Stromal cell of bone marrow (primary cell): Measurements from ENCODE around the gene GUCY2D.

Experiments
- DNase-seq: peaks from one replicate; pipeline ENCODE4 v3.0.0-alpha.2; 2012; ENCODE audit warnings: low read depth

The GUCY2D gene

GRCh38 chr17:7992516-7992915 is 9.9 kb upstream of the GUCY2D start:
- DNase-seq = no peak

DNA sequence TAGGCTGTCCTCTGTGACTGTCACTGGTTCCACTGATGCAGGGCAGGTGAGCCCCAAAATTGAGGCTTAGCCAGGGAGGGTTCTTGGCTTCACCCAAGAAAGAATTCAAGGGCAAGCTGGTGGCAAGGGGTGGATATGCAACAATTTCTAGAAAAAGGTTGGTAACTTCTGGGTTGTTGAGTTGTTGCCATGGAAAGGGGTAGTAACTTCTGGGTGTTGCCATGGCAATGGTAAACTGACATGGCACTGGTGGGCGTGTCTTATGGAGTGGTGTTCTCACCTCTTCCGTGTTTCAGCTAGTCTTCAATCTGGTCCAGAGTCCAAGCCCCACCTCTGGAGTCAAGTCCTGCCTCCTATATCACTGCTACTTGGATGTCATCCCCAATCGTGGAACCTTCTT is 9.5 kb upstream of the GUCY2D start:
- no peak for DNase-seq

DNA sequence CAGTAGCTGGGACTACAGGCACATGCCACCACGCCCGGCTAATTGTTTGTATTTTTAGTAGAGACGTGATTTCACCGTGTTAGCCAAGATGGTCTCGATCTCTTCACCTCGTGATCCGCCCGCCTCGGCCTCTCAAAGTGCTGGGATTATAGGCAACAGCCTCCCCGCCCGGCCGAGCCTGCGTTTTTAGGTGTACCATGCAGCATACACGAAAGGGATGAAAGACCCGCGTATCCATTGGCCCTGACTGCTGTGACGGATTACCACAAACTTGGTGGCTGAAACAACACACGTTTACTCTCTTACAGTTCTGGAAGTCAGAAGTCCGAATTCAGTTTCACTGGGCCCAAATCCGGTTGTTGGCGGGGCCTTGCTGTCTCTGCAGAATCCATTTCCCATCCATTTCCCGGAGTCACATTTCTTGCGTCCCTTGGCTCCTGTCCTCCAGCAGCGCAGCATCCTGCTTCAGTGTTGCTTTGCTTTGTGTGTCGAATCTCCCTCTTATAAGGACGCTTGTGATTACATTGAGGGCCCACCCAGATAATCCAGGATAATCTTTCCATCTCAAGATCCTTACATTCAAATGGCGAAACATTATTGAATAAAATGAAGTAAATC is 8.3 kb upstream of the GUCY2D start:
- no peak for DNase-seq

DNA sequence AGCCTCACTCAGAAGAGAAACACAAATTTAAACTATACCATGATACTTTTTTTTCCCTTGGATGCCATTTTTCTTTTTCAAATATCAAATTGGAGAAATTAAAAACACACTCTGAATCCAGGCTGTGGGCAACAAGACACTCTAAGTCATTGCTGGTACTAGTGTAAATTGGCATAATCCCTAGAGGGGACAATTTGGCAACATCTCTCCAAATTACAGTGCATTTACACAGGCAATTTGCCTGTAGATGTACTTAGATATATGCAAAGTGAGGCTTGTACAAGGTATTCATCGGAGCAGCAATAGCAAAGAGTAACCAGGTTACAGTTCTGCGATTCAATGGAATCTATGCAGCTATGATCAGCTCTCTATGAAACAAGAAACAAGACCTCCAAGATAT is 6.7 kb upstream of the GUCY2D start:
- no peak for DNase-seq

GRCh38 chr17:7997186-7997585 is 5.2 kb upstream of the GUCY2D start:
- DNase-seq = no peak

- no peak for DNase-seq
Observed at GRCh38 chr17:8002721-8003593, 542 bp downstream of the GUCY2D start.

DNA sequence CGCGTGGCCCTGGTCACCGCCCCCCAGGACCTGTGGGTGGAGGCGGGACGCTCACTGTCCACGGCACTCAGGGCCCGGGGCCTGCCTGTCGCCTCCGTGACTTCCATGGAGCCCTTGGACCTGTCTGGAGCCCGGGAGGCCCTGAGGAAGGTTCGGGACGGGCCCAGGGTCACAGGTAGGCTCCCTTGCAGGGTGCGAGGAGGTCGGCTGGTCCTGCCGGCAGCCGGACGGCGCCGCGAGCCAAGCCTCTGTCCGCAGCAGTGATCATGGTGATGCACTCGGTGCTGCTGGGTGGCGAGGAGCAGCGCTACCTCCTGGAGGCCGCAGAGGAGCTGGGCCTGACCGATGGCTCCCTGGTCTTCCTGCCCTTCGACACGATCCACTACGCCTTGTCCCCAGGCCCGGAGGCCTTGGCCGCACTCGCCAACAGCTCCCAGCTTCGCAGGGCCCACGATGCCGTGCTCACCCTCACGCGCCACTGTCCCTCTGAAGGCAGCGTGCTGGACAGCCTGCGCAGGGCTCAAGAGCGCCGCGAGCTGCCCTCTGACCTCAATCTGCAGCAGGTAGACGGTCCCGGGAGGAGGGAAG is 1.3 kb downstream of the GUCY2D start:
- no peak for DNase-seq

- DNase-seq = no peak
Observed at GRCh38 chr17:8004899-8005298, 2.5 kb downstream of the GUCY2D start.

GRCh38 chr17:8005357-8005756 is 2.9 kb downstream of the GUCY2D start:
- DNase-seq = no peak

- DNase-seq = no peak
Observed at GRCh38 chr17:8005967-8006730, 3.7 kb downstream of the GUCY2D start.

GRCh38 chr17:8006836-8007680 is 4.6 kb downstream of the GUCY2D start:
- no peak for DNase-seq

DNA sequence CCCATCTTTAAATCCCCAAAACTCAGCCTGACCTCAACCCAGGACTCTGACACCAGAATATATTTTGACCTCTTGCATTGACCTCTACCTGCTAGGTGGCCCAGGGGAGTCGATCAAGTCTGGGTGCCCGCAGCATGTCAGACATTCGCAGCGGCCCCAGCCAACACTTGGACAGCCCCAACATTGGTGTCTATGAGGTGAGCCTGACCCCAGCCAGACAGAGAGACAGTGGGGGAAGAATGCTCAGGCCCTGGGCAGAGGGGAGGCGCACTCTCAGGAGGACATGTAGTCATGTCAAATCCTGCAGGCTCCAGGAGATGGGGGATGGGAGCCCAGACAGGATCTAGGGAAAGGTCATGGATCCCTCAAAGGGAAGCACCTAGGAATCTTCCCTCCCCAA is 5.4 kb downstream of the GUCY2D start:
- no peak for DNase-seq

- no peak for DNase-seq
Observed at GRCh38 chr17:8012045-8012580, 9.7 kb downstream of the GUCY2D start.

GRCh38 chr17:8012996-8013640 is 10.7 kb downstream of the GUCY2D start:
- DNase-seq = no peak

- DNase-seq = no peak
Observed at GRCh38 chr17:8013731-8014557, 11.5 kb downstream of the GUCY2D start.

DNA sequence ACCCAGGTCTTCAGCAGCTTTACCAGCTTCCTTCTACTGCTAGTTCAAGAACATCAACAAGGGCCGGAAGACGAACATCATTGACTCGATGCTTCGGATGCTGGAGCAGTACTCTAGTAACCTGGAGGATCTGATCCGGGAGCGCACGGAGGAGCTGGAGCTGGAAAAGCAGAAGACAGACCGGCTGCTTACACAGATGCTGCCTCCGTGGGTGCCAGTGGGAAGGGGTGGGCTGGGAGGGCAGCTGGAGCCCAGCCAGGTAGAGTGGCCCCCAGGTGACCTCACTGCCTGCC is 12.1 kb downstream of the GUCY2D start:
- no peak for DNase-seq

GRCh38 chr17:8015236-8015956 is 13.0 kb downstream of the GUCY2D start:
- no peak for DNase-seq

DNA sequence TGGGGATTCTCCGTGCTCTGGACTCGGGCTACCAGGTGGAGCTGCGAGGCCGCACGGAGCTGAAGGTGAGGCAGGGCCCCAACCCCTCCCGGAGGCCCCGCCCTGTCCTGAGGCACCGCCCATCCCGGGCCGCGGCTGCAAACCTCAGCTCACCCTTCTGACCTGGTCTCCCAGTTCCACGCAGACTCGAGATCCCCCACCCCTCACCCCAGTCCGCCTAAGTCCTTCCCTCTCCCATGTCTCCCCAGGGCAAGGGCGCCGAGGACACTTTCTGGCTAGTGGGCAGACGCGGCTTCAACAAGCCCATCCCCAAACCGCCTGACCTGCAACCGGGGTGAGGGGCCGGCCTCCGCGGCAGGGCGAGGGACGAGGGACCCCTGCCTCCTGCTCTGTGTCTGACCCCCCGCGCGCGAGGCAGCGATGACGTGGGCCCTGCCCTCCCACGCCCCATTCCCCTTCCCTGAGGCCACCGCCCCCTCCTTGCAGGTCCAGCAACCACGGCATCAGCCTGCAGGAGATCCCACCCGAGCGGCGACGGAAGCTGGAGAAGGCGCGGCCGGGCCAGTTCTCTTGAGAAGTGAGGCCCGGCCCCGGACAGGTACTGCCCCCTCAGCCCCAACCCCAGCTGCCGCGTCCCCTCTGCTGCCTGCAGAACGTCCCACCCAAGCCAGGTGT is 13.7 kb downstream of the GUCY2D start:
- no peak for DNase-seq
